Activated CD8-positive, alpha-beta memory T cell treated with anti-CD3 and anti-CD28 coated beads for 36 hours (primary cell): ENCODE results near the gene NMB. TPM values are rescaled to one million over a fixed set of nuclear protein-coding genes. Genes with fewer than 3 reads are reported as not detected.

Experiments
- CTCF ChIA-PET: fragments of 350-600 bp; sonication (Branson Sonifier 250); formaldehyde crosslinking; loops from one replicate; lab custom pipeline; 2021; ENCODE audit warnings: antibody characterized with exemption; lab: Charles Lee
- POLR2A ChIA-PET: fragments of 350-600 bp; sonication (Branson Sonifier 250); formaldehyde crosslinking; loops from one replicate; lab custom pipeline; 2021; ENCODE audit warnings: antibody characterized with exemption; lab: Charles Lee
- total RNA-seq, 2 experiments: library from RNA; stranded (reverse); gene quantifications; one replicate each; pipeline ENCODE4 v1.2.3, GENCODE V29; 2021

NMB gene
- total RNA-seq, 2 experiments from 2014 or later = 4.0 to 4.2 TPM

DNA sequence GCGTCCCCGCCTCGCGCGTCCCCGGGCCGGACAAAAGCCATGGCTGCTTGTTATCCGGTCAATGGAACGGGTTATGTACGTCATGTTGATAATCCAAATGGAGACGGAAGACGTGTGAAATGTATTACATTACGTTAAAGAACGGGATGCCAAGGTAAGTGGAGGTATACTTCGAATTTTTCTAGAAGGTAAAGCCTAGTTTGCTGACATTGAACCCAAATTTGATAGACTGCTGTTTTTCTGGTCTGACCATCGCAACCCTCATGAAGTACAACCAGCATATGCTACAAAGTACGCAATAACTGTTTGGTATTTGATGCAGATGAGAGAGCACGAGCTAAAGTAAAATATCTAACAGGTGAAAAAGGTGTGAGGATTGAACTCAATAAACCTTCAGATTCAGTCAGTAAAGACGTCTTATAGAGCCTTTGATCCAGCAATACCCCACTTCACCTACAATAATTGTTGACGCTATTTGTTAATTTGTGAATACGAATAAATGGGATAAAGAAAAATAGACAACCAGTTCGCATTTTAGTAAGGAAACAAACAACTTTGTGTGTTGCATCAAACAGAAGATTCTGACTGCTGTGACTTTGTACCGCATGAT lies 23.7 kb downstream of the NMB start:
- ChIA-PET CTCF (interaction anchor here (0.6 to 1.6 kb wide), 5 partner anchors 24 to 102 kb away, joined by 3 to 5 read pairs (median 3); partner anchors contain the start of gene ZSCAN2), POLR2A (interaction anchor here (0.6 to 1.0 kb wide), 3 partner anchors 20 to 494 kb away, joined by 3 to 4 read pairs (median 4); partner anchors contain the start of gene WDR73)

DNA sequence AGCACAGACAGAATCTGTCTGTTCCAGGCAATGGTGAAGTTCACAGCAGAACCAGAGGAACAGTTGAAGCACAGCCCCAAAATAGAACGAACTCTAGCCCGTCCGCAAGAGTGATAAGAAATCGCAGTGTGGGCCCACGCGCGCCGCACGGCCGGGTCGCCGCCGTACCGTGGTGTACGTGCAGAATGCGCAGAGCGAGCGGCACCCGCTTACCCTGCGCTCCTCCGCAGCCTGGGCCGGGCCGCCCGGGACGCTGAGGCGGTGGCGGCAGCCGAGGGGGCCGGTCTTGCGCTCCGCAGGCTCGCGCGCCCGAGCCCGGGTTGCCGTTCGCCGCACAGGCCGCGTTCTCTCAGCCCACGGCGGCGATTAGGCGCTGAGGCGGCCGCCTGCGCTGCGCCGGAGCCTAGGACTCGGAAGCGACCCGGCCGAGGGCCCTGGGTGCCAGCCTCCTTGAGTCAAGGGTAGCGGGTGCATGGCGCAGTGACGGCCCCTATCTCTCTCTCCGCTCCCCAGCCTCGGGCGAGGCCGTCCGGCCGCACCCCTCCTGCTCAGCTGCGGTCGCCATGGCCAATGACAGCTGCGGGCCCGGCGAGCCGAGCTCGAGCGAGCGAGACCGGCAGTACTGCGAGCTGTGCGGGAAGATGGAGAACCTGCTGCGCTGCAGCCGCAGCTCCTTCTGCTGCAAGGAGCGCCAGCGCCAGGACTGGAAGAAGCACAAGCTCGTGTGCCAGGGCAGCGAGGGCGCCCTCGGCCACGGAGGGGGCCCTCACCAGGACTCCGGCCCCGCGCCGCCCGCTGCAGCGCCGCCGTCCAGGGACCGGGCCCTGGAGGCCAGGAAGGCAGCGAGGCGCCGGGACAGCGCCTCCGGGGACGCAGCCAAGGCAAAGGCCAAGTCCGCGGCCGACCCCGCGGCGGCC lies 24.4 kb downstream of the NMB start:
- CTCF ChIA-PET = interaction anchor here (0.6 to 1.6 kb wide), 3 partner anchors 25 to 102 kb away, joined by 3 to 5 read pairs (median 3); no protein-coding TSS in a partner anchor
- POLR2A ChIA-PET = interaction anchor here (0.6 to 1.0 kb wide), 3 partner anchors 20 to 493 kb away, joined by 3 to 4 read pairs (median 4); partner anchors contain the start of gene WDR73

DNA sequence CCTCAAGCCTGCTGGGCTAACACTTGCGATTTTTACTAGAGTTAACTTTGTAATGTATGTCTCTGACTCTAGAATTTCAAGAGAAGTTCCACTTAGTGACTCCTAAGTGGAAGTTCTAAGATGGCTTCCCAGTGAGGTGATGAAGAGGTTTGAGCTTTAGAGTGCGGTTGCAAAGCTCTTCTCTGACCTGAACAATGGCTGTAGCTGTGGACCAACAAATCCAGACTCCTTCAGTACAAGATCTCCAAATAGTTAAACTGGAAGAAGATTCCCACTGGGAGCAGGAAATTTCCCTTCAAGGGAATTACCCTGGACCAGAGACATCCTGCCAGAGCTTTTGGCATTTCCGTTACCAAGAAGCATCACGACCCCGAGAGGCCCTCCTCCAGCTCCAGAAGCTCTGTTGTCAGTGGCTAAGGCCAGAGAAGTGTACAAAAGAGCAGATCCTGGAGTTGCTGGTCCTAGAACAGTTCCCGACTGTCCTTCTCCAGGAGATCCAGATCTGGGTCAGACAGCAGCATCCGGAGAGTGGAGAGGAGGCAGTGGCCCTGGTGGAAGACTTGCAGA lies 26.2 kb downstream of the NMB start:
- ChIA-PET CTCF (interaction anchor here (0.7 to 2.4 kb wide), 8 partner anchors 10 to 61 kb away, joined by 3 to 8 read pairs (median 4); partner anchors contain the start of gene WDR73), POLR2A (interaction anchor here (0.7 to 1.6 kb wide), 9 partner anchors 18 to 1646 kb away, joined by 3 to 7 read pairs (median 4); partner anchors contain the start of genes RAMAC, SEC11A and ZSCAN2)

DNA sequence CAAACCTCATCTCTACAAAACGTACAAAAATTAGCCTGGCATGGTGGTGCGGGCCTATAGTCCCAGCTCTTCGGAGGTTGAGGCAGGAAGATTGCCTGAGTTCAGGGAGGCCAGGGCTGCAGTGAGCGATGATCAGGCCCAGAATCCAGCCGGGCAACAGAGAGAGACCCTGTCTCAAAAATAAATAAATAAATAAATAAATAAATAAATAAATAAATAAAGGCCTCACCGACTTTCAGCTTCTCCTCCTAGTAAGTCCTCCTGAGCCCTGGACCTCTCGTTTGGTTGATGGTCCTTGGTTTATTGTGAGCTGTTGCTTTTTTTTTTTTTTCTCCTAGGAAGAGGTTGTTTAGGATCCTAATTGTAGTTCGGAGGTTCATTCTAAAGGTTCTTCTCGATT lies 29.0 kb downstream of the NMB start:
- CTCF ChIA-PET = interaction anchor here (0.6 to 1.6 kb wide), 3 partner anchors 11 to 57 kb away, joined by 3 to 7 read pairs (median 5); no protein-coding TSS in a partner anchor
- POLR2A ChIA-PET = no interaction called here

DNA sequence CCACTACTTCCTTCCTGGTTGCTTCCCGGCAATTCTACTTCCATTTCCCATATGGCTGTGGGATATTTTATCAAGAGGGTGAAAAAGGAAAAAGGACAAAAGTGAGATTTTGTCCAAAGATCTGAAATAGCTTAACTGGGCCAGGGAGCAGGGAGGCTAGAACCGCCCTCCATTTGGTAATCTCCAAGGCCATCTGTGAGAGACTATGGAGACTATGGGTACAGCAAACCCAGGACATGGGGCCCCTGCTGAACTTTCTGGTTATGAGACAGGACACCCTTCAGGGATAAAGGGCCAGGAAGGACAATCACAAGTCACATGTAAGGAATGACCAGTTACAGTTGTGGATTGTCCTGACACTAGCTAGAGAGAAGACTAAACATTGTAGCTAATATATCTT lies 32.9 kb downstream of the NMB start:
- CTCF ChIA-PET = interaction anchor here (1.0 kb wide), 1 partner anchor 256 kb away, joined by 4 read pairs; no protein-coding TSS in a partner anchor
- POLR2A ChIA-PET = interaction anchor here (1.3 kb wide), 1 partner anchor 20 kb away, joined by 5 read pairs; no protein-coding TSS in a partner anchor

DNA sequence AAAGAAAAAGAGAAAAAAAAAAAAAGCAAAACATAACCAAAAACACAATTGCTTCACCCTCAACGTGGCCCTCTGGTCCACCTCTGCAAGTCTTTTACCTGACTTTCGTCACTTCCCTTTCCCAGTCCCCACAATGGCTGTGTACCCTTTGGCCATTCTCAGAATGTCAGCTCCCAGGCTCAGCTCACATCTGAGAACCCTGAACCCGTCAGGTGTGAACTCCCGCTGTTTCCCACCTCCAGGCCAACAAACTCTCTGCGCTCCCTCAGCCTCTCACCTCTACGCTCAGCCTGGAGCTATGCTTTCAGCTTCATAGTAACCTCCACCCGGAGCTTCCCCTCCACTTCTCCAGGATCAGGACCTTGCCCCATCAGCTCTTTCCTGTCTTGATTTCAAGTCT lies 33.6 kb downstream of the NMB start:
- CTCF ChIA-PET = no interaction called here
- POLR2A ChIA-PET = interaction anchor here (1.3 kb wide), 1 partner anchor 19 kb away, joined by 5 read pairs; no protein-coding TSS in a partner anchor

DNA sequence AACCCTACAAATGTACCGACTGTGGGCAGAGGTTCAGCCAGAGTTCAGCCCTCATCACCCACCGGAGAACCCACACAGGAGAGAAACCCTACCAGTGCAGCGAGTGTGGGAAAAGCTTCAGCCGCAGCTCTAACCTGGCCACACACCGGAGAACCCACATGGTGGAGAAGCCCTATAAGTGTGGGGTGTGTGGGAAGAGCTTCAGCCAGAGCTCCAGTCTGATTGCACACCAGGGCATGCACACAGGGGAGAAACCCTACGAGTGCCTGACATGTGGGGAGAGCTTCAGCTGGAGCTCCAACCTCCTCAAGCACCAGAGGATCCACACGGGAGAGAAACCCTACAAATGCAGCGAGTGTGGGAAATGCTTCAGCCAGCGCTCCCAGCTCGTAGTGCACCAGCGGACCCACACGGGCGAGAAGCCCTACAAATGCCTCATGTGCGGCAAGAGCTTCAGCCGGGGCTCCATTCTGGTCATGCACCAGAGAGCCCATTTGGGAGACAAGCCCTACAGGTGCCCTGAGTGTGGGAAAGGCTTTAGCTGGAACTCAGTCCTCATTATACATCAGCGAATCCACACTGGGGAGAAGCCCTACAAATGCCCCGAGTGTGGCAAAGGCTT lies 36.5 kb downstream of the NMB start:
- CTCF ChIA-PET = interaction anchor here (0.5 to 1.7 kb wide), 5 partner anchors 10 to 658 kb away, joined by 3 to 8 read pairs (median 3); no protein-coding TSS in a partner anchor
- POLR2A ChIA-PET = interaction anchor here (0.5 to 0.7 kb wide), 2 partner anchors 9 to 139 kb away, joined by 3 to 4 read pairs; no protein-coding TSS in a partner anchor

DNA sequence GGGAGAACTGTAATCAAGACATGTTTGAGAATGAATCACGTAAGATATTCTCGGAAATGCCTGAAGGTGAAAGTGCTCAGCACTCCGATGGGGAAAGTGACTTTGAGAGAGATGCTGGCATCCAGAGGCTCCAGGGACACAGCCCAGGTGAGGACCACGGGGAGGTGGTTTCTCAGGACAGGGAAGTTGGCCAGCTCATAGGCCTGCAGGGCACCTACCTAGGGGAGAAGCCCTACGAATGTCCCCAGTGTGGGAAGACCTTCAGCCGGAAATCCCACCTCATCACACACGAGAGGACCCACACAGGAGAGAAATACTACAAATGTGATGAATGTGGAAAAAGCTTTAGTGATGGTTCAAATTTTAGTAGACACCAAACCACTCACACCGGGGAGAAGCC lies 37.4 kb downstream of the NMB start:
- CTCF ChIA-PET = interaction anchor here (0.6 to 1.7 kb wide), 2 partner anchors 11 to 658 kb away, joined by 3 to 8 read pairs; no protein-coding TSS in a partner anchor
- POLR2A ChIA-PET = no interaction called here

DNA sequence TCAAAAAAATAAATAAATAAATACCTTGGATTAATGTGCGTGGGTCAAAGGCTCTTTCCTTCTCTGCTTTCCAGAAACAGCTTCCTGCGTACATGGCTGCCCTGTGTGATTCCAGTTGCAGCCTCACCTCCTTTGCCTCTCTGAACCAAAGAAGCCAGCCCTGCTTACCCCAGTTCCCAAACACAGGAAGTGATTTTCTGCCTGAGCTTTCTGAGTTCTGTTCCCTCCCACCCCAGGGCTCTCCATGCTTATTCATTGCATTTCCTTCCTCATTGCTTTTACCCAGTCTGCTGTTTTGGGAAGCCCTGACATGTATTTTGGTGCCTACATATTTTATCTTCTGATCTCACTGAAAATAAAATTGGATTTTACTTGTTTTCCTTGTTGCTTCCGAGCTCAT lies 41.8 kb downstream of the NMB start:
- ChIA-PET CTCF (interaction anchor here (0.8 kb wide), 1 partner anchor 11 kb away, joined by 3 read pairs; no protein-coding TSS in a partner anchor), POLR2A (no interaction called here)

DNA sequence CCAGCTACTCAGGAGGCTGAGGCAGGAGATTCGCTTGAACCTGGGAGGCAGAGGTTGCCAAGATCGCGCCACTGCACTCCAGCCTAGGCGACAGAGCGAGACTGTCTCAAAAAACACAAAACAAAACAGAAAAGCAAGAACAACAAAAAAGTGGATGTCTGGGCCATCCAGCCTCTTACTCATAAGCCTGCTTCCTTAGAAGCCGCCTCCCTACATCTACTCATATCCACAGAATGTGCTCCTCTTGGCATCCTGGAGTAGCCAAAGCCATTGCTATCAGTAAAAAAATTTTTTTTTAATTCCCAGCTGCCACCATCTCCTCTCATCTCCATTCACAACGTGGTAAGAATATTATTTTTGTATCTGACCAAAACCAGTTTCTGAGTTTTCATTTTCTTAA lies 46.4 kb downstream of the NMB start:
- POLR2A ChIA-PET = interaction anchor here (1.0 kb wide), 1 partner anchor 19 kb away, joined by 3 read pairs; no protein-coding TSS in a partner anchor
- CTCF ChIA-PET = no interaction called here

DNA sequence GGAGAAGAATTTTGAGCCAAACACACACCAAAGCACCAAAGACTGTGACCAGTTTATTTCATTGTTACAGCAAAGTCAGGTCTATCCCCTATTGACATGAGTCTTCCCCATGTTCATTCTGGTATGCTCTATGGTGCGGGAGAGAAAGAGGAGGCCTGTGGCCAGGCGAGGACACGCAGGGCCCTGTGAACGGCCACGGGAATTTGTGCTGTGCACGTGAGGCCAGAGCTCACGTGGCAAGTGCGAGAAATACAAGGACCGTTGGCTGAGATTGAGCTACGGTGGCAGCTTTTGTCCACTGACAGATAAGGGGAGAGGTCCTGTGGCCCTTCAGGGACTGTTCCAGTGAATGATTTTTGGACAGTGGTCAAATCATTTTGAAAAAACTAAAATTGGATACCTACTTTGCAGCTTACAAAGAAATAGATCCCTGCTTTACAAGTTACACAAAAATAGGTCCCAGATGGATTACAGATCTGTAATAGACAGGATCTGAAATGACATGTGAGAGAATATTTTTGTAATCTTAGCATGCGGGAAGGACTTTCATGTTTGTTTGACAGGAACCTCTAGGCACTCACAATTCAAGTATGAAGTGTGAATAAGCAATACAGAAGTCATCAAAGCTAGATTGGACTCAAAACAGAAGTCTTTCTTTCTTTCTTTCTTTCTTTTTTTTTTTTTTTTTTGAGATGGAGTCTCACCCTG lies 48.0 kb downstream of the NMB start:
- ChIA-PET CTCF (interaction anchor here (1.2 kb wide), 1 partner anchor 21 kb away, joined by 3 read pairs; no protein-coding TSS in a partner anchor), POLR2A (no interaction called here)

DNA sequence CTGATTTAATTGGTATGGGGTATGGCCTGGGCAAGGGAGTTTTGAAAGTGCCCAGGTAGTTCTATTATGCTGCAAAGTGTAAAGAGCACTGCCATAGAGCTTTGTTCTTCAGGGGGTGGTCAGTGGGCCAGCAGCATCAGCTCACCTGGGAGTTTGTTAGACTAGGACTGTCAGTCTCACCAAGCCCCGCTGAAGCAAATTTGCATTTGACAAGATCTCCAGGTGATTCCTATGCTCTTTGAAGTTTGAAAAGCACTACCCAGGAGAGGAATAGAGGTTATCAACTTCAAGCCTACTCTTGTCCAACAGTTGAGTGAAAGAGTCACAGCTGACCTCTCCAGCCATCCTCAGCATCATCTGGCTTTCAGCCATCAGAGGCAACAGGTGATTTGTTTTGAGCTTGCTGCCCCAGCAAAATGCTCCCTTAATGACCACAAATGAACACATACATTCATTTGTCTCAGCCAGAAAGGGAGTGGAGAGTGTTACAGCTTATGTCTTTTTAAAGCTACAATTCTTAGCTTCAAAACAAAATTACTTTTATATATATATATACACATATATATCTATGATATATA lies 49.2 kb downstream of the NMB start:
- ChIA-PET POLR2A (no interaction called here), CTCF (no interaction called here)

DNA sequence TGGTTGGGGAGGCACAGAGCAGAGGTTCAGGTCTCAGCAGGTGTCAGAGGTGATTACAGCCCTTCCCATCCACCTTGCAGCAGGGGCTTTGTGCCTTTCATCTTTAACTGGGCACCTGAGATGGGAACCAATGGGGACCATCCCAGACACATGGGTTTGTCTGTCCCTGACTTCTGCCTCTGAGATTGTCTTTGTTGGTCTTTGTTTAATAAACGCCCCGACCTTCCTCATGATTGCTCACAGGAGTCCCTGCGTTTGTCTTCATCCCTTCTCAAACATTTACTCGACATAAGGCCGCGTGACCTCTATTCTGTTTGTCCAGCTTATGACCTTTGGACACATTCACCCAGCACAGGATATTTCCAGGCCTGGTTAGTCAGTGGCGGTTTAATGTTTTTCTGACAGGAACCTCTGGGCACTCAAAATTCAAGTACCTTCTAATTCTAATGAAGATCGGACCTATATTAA lies 51.3 kb downstream of the NMB start:
- ChIA-PET POLR2A (no interaction called here), CTCF (interaction anchor here (0.5 to 0.7 kb wide), 2 partner anchors 55 to 141 kb away, joined by 3 to 4 read pairs; no protein-coding TSS in a partner anchor)

DNA sequence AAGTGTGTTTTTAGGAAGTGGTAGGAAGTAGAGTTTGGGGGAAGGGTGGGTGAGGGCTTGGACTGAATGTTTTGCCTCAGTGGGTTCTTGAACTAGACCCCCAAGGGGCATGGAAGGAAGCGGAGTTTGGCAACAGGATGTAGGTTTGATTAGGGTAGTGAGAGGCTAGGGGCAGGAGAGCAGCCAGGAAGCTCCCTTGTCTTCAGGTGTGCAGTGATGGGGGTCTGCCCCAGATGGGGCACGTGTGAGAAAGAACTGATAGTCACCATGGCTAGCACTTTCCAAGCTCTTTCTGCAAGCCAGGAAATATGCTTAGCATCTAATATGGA lies 52.5 kb downstream of the NMB start:
- POLR2A ChIA-PET = interaction anchor here (0.5 to 1.6 kb wide), 6 partner anchors 20 to 130 kb away, joined by 3 to 5 read pairs (median 4); partner anchors contain the start of genes SEC11A and WDR73
- CTCF ChIA-PET = interaction anchor here (0.6 to 2.9 kb wide), 10 partner anchors 8 to 444 kb away, joined by 3 to 9 read pairs (median 3); partner anchors contain the start of genes NMB, WDR73 and ZNF592
